Fibroblast of the aortic adventitia (primary cell): ENCODE measurements around the gene MOB3B. TPM values are rescaled to one million over a fixed set of nuclear protein-coding genes. Genes with fewer than 3 reads are reported as not detected.
"Not testable (repeated sequence)": the region's sequence is repeated elsewhere in the genome, so short reads cannot be mapped to it uniquely, and the experiment has no call there.

Experiments used
- DNase-seq: peaks from one replicate; pipeline ENCODE4 v3.0.0-alpha.2; 2010; ENCODE audit warnings: low read depth
- H3K4me3 ChIP-seq: 2 replicates; pipeline ENCODE4 v1.5.1; 2011; ENCODE audit warnings: low read depth, mild to moderate bottlenecking, control low read depth, low read length, moderate library complexity
- CTCF ChIP-seq: IDR thresholded peaks from 2 replicates; pipeline ENCODE4 v1.5.1; 2011; ENCODE audit warnings: mild to moderate bottlenecking, low read length, control low read depth, inconsistent platforms; ENCODE audit not compliant: insufficient read depth
- total RNA-seq: library from RNA; depleted of rRNA; stranded (reverse); fragments of >200 nt; gene quantifications from 2 replicates; pipeline ENCODE4 v1.2.3, GENCODE V29; 2012; ENCODE audit warnings: low replicate concordance

The MOB3B gene
- total RNA-seq, 1 donor: under 0.01 TPM

- TF ChIP-seq CTCF: no peak
- DNase-seq: no peak
- no peak overlapping the region for H3K4me3 ChIP-seq
These were observed 105.5 kb downstream of the MOB3B start for GRCh38 chr9:27423915-27424710.

- no peak for TF ChIP-seq CTCF
- H3K4me3 ChIP-seq: no peak overlapping the region
- DNase-seq: no peak
These were observed 107.3 kb downstream of the MOB3B start for GRCh38 chr9:27422279-27422834.

- H3K4me3 ChIP-seq: no peak overlapping the region
- no peak for DNase-seq
- no peak for TF ChIP-seq CTCF
These were observed 108.0 kb downstream of the MOB3B start for GRCh38 chr9:27421577-27421976.

GRCh38 chr9:27419558-27419957 is 110.1 kb downstream of the MOB3B start:
- not testable (repeated sequence) for DNase-seq, H3K4me3 ChIP-seq

- H3K4me3 ChIP-seq: no peak overlapping the region
- DNase-seq: no peak
- TF ChIP-seq CTCF: no peak
These were observed 115.3 kb downstream of the MOB3B start for GRCh38 chr9:27414220-27414761.

GRCh38 chr9:27413511-27414219 is 115.9 kb downstream of the MOB3B start:
- DNase-seq: peak; percentile 7
- H3K4me3 ChIP-seq: peak overlapping the region; percentile 42
- TF ChIP-seq CTCF: no peak

- no peak overlapping the region for H3K4me3 ChIP-seq
- TF ChIP-seq CTCF: no peak
- DNase-seq: no peak
These were observed 116.7 kb downstream of the MOB3B start for GRCh38 chr9:27412963-27413362.
